Caco-2 (cell line): ENCODE data around the gene SORCS2. TPM values are rescaled to one million over a fixed set of nuclear protein-coding genes. Genes with fewer than 3 reads are reported as not detected.

ENCODE experiments used
- BruUV-seq: library from RNA; stranded (reverse); fragments of 400-500 nt; replicated peaks from 2 replicates; lab custom pipeline; 2021; lab: Mats Ljungman, UMichigan
- CTCF ChIA-PET: fragments of 300-600 bp; sonication (Branson Sonifier 250); formaldehyde crosslinking; loops from one replicate; lab custom pipeline; 2022; ENCODE audit warnings: antibody characterized with exemption; lab: Charles Lee
- POLR2A ChIA-PET: fragments of 300-600 bp; sonication (Branson Sonifier 250); formaldehyde crosslinking; loops from one replicate; lab custom pipeline; 2022; ENCODE audit warnings: antibody characterized with exemption; lab: Charles Lee
- DNase-seq, 2 experiments: peaks; one replicate each; pipeline versions ENCODE4 v3.0.0 to v3.0.0-alpha.2; 2020 to 2022
- H3K27me3 ChIP-seq: replicated peaks from 2 replicates; pipeline ENCODE4 v1.6.0; 2011; ENCODE audit warnings: low read length; ENCODE audit not compliant: control insufficient read depth, insufficient read depth
- H3K36me3 ChIP-seq: 2 replicates; pipeline ENCODE4 v1.5.1; 2011; ENCODE audit warnings: low read length; ENCODE audit not compliant: control insufficient read depth, insufficient read depth
- H3K4me1 ChIP-seq: fragments of 250-450 bp; sonication (Bioruptor Pico); 2 replicates; pipeline ENCODE4 v1.5.1; 2020; ENCODE audit warnings: mild to moderate bottlenecking
- H3K4me3 ChIP-seq: 2 replicates; pipeline ENCODE4 v1.5.1; 2011; ENCODE audit warnings: low read depth, mild to moderate bottlenecking, control low read depth, low read length
- H3K9me3 ChIP-seq: fragments of 250-450 bp; sonication (Bioruptor Pico); 2 replicates; pipeline ENCODE4 v1.5.1; 2020; ENCODE audit warnings: mild to moderate bottlenecking, moderate library complexity
- H3K27ac Mint-ChIP-seq: one replicate; pipeline ENCODE4 v1.8.0; 2022; ENCODE audit warnings: mixed read lengths; ENCODE audit not compliant: unreplicated experiment
- H3K27me3 Mint-ChIP-seq: one replicate; pipeline ENCODE4 v1.8.0; 2022; ENCODE audit warnings: mixed read lengths; ENCODE audit not compliant: insufficient read depth, unreplicated experiment
- H3K36me3 Mint-ChIP-seq: one replicate; pipeline ENCODE4 v1.8.0; 2022; ENCODE audit warnings: mild to moderate bottlenecking, mixed read lengths; ENCODE audit not compliant: insufficient read depth, unreplicated experiment
- H3K4me1 Mint-ChIP-seq: one replicate; pipeline ENCODE4 v1.8.0; 2022; ENCODE audit warnings: low read depth, mixed read lengths; ENCODE audit not compliant: unreplicated experiment
- H3K4me3 Mint-ChIP-seq: one replicate; pipeline ENCODE4 v1.8.0; 2022; ENCODE audit warnings: mild to moderate bottlenecking, moderate library complexity, mixed read lengths; ENCODE audit not compliant: unreplicated experiment
- H3K9me3 Mint-ChIP-seq: one replicate; pipeline ENCODE4 v1.8.0; 2022; ENCODE audit warnings: mixed read lengths; ENCODE audit not compliant: unreplicated experiment
- intact Hi-C: fragments of 100-400 bp; cut with micrococcal nuclease; formaldehyde crosslinking; loops from one replicate; pipeline ENCODE4 v1.10.0; 2022; ENCODE audit not compliant: unreplicated experiment
- total RNA-seq: library from RNA; stranded (reverse); gene quantifications from 2 replicates; pipeline ENCODE4 v1.2.3, GENCODE V29; 2022
- TF ChIP-seq, protein P1 (sequence below), 2 experiments: fragments of 200-600 bp in 1 of 2; IDR thresholded peaks; 1 replicate in 1 of 2; 2 replicates in 1 of 2; pipeline versions ENCODE4 v1.5.1 to v1.8.0; 2011 to 2022; ENCODE audit warnings: antibody characterized with exemption in 1 of 2, control low read depth in 1 of 2, inconsistent platforms in 1 of 2, low read depth in 1 of 2, low read length in 1 of 2, mild to moderate bottlenecking in 1 of 2, moderate library complexity in 1 of 2; ENCODE audit not compliant: insufficient read depth in 1 of 2, severe bottlenecking in 1 of 2, unreplicated experiment in 1 of 2

The SORCS2 gene
- total RNA-seq, 1 experiment from 2014 or later: 1.6 TPM

DNA sequence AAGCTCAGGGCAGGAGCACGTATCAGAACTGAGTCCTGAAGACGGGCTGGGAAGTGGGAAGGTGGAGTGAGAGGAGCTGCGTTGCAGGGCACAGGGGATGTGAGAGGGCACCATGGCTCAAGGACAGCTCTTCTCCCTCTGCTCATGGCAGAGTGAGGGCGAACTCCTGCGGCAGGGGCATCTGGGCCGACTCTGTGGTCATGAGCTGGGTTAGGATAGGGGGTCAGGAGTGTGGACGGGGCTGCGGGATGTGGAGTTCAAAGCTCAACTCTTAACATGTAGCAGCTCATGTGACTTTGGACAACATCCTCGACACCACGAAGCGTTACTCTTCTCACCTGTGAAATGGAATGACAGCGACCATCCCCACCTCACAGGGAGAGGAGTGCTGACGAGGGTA lies 19.4 kb upstream of the SORCS2 start:
- Mint-ChIP-seq H3K9me3 (peaks cover 7% of the 10 kb centered on the region), H3K36me3 (no peaks in the 10 kb centered on the region), H3K27me3 (peaks cover 4% of the 10 kb centered on the region), H3K4me1 (no peaks in the 10 kb centered on the region), H3K27ac (no peak overlapping the region), H3K4me3 (no peak overlapping the region)
- BruUV-seq: no TSS peak
- intact Hi-C loops: no loop called here
- POLR2A ChIA-PET: no interaction called here
- Histone ChIP-seq H3K4me1 (peaks cover 1% of the 10 kb centered on the region; the same call in 1 of the 2 replicates), H3K27me3 (no peaks in the 10 kb centered on the region), H3K36me3 (no peaks in the 10 kb centered on the region), H3K4me3 (no peak overlapping the region), H3K9me3 (no peaks in the 10 kb centered on the region)
- no peak for DNase-seq
- CTCF ChIA-PET: interaction anchor here (0.9 kb wide), 1 partner anchor 17 kb away, joined by 4 read pairs; no protein-coding TSS in a partner anchor
- TF ChIP-seq, protein P1, sequence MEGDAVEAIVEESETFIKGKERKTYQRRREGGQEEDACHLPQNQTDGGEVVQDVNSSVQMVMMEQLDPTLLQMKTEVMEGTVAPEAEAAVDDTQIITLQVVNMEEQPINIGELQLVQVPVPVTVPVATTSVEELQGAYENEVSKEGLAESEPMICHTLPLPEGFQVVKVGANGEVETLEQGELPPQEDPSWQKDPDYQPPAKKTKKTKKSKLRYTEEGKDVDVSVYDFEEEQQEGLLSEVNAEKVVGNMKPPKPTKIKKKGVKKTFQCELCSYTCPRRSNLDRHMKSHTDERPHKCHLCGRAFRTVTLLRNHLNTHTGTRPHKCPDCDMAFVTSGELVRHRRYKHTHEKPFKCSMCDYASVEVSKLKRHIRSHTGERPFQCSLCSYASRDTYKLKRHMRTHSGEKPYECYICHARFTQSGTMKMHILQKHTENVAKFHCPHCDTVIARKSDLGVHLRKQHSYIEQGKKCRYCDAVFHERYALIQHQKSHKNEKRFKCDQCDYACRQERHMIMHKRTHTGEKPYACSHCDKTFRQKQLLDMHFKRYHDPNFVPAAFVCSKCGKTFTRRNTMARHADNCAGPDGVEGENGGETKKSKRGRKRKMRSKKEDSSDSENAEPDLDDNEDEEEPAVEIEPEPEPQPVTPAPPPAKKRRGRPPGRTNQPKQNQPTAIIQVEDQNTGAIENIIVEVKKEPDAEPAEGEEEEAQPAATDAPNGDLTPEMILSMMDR (IDR thresholded peaks at IDR 0.05; ENCODE audit: insufficient read depth in 1 of 2, low read depth in 1 of 2, low read length in 1 of 2, severe bottlenecking in 1 of 2, unreplicated experiment in 1 of 2): no peak

DNA sequence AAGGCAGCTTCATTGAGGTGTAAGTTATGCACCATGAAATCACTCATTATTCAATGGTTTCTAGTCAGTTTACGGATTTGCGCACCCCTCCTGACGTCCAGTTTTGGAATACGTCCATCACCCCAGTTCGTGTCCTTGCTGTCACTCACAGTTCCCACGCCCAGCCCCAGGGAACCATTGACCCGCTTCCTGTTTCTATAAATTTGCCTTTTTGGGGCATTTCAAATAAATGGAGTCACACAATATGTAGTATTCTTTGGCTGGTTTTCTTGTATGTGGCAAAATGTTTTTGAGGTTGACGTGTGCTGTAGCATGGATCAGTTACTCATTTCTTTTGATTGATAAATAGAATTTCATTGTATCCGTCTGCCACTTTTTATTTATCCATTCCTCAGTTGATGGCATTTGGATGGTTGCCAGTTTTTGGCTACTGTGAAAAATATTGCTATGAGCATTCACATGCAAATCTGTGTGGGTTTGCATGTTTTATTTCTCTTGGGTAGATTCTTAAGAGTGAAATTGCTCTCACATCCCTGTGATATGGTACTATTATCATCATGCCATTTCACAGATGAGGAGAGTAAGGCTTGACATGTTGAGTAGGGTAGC lies 18.4 kb upstream of the SORCS2 start:
- DNase-seq: no peak
- intact Hi-C loops: no loop called here
- no peaks in the 10 kb centered on the region for H3K9me3 ChIP-seq
- Mint-ChIP-seq H3K27me3 (peaks cover 4% of the 10 kb centered on the region), H3K36me3 (no peaks in the 10 kb centered on the region), H3K27ac (no peak overlapping the region), H3K4me3 (no peak overlapping the region), H3K9me3 (peaks cover 12% of the 10 kb centered on the region), H3K4me1 (no peaks in the 10 kb centered on the region)
- no peaks in the 10 kb centered on the region for H3K4me1 ChIP-seq
- ChIA-PET CTCF (interaction anchor here (0.9 kb wide), 1 partner anchor 16 kb away, joined by 4 read pairs; no protein-coding TSS in a partner anchor), POLR2A (no interaction called here)
- TF ChIP-seq, protein P1 (IDR thresholded peaks at IDR 0.05; ENCODE audit: insufficient read depth in 1 of 2, low read depth in 1 of 2, low read length in 1 of 2, severe bottlenecking in 1 of 2, unreplicated experiment in 1 of 2): no peak
- H3K4me3 ChIP-seq: no peak overlapping the region
- BruUV-seq: no TSS peak
- no peaks in the 10 kb centered on the region for H3K27me3 ChIP-seq
- no peaks in the 10 kb centered on the region for H3K36me3 ChIP-seq

DNA sequence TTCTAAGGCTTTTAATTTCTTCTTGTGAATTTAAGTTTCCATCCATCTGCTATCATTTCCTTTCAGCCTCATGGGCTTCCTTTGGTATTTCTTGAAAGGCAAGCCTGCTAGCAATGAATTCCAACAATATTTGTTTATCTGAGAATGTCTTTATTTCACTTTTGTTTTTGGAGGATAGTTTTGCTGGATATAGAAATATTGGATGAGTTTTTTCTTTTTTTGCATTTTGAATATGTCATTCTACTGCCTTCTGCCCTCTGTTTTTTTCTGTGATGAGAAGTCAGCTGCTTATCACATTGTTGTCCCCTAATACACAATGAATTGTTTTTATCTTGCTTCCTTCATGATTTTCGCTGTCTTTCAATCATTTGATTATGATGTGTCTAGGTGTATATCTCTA lies 13.2 kb upstream of the SORCS2 start:
- intact Hi-C loops: no loop called here
- ChIA-PET CTCF (no interaction called here), POLR2A (no interaction called here)
- TF ChIP-seq, protein P1 (IDR thresholded peaks at IDR 0.05; ENCODE audit: insufficient read depth in 1 of 2, low read depth in 1 of 2, low read length in 1 of 2, severe bottlenecking in 1 of 2, unreplicated experiment in 1 of 2): no peak
- H3K9me3 Mint-ChIP-seq: peaks cover 24% of the 10 kb centered on the region
- no peak overlapping the region for H3K27ac Mint-ChIP-seq
- Histone ChIP-seq H3K4me3 (no peak overlapping the region), H3K9me3 (peaks cover 5% of the 10 kb centered on the region; the same call in 1 of the 2 replicates), H3K36me3 (no peaks in the 10 kb centered on the region), H3K27me3 (no peaks in the 10 kb centered on the region), H3K4me1 (no peaks in the 10 kb centered on the region)
- H3K27me3 Mint-ChIP-seq: peaks cover 4% of the 10 kb centered on the region
- no peak overlapping the region for H3K4me3 Mint-ChIP-seq
- H3K4me1 Mint-ChIP-seq: no peaks in the 10 kb centered on the region
- no TSS peak for BruUV-seq
- no peaks in the 10 kb centered on the region for H3K36me3 Mint-ChIP-seq
- DNase-seq: no peak
